Inflammatory macrophage (primary cell): ENCODE data around the gene TMEM184A.
"Not testable (repeated sequence)": the region's sequence is repeated elsewhere in the genome, so short reads cannot be mapped to it uniquely, and the experiment has no call there.

Experiments
- DNase-seq, 2 donors: peaks; one replicate each; pipeline ENCODE4 v3.0.0-alpha.2; 2020 to 2022

TMEM184A gene

GRCh38 chr7:1520539-1521234 lies 35.3 kb downstream of the TMEM184A start:
- DNase-seq, result peak; percentile 55 to 84

DNA sequence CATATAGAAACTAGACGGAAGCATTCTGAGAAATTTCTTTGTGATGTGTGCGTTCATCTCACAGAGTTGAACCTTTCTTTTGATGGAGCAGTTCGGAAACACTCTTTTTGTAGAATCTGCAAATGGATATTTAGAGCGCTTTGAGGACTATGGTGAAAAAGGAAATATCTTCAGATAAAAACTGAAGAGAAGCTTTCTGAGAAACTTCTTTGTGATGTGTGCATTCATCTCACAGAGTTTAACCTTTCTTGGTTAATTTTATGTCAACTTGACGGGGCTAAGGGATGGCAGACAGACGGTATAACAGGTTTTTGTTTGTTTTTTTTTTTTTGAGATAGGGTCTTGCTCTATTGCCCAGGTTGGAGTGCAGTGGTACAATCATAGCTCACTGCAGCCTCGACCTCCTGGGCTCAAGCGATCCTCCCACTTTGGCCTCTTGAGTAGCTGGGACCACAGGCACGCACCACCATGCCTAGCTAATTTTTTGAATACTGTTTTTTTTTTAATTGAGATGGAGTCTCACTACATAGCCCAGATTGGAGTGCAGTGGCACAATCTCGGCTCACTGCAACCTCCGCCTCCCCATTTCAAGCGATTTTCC lies 36.6 kb downstream of the TMEM184A start:
- not testable (repeated sequence) for DNase-seq

- DNase-seq, result no peak
These were observed 39.3 kb downstream of the TMEM184A start for GRCh38 chr7:1516586-1517251.

DNA sequence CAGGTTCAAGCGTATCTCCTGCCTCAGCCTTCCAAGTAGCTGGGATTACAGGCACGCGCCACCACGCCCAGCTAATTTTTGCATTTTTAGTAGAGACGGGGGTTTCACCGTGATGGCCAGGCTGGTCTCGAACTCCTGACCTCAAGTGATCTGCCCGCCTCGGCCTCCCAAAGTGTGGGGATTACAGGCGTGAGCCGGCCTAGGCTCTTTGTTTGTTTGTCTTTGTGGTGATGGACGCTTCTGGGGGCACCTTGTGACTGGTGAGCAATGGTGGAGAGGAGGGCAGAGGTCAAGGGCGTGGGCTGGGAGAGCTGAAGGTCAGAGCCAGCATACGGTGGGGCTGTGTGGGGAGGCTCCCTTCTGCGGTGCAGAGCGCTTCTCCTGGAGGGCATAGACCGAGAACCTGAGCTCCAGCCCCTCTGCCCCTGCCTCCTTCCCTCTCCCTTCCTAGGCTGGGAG lies 40.5 kb downstream of the TMEM184A start:
- not testable (repeated sequence) for DNase-seq

- peak in 1 of 2 donors; percentile 32 for DNase-seq
These were observed 41.0 kb downstream of the TMEM184A start for GRCh38 chr7:1514995-1515401.

DNA sequence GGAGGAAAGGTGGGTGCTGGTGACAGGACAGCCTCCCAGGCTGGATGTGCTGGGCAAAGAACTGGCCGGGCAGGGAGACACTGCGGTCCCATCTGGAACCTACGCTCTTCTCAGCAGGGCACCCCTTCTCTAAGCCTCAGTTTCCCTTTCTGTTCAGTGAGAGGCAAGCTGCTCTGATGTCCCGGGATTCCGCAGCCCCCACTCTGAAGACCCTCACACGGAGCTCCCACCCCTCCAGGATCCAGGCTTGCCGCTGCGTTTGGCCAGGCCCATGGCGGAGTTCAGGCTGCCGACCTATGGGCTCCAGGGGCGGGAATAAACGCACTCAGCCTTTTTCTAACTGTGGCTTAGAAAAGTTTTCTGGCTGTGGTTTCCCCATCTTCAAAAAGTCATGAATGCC lies 41.6 kb downstream of the TMEM184A start:
- no peak for DNase-seq

- peak; percentile 84 to 95 for DNase-seq
These were observed 42.3 kb downstream of the TMEM184A start for GRCh38 chr7:1513657-1514095.

GRCh38 chr7:1512781-1513656 lies 43.0 kb downstream of the TMEM184A start:
- peak; percentile 94 to 98 for DNase-seq

DNA sequence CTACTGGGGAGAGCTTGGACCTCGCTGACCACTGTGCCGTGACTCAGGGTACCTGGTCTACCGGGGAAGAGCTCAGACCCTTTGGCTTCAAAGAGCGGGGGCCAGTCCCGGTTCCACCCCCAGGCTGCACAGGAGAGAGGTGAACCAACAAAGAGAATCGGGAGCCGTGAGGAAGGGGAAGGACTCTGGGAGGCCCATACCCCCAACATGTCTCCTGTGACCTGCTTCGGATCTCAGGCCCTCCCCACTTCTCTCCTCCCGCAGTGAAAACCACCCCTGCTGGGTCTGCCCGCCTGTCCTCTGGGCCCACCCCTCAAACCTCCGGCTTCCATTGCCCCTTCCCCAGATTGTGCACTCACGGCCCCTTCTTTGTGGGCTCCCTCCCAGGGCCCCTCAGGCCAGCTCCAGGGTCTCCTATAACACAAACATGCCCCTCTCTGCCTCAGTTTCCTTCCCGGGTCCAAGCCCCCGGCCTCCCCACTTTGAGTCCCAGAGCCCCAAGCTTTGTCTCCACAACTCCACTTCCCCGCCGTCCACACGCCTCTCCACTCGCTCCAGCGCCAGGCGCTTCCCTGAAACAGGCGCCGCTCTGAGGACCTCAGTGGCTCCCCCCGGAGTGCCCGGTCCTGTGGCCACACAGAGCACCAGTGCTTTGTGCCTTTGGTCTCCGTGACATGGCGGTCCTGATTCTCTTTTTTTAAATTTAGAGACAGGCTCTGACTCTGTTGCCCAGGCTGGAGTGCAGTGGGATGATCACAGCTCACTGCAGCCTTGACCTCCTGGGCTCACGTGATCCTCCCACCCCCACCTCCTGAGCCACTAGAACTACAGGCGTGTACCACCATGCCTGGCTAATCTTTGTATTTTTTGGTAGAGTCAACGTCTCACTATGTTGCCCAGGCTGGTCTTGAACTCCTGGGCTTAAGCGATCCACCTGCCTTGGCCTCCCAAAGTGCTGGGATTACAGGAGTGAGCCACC lies 44.3 kb downstream of the TMEM184A start:
- no peak for DNase-seq

DNA sequence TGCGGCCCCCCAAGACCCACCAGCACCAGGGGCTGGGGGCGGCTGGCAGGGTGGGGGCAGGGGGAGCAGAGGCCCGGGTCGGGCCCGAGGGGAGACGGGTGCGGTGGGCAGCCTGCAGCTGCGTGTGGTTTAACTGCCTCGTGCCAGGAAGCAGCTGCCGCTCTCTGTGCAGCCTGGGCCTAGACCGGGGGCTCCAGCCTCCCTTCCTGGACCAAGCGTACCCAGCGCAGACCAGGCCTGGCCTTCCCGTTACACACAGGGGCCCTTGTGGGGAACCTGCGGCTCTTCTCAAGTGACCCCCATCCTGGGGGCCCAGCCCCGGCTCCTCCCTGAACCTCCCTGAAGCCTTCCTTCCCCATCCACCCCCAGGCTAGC lies 45.2 kb downstream of the TMEM184A start:
- no peak for DNase-seq

DNA sequence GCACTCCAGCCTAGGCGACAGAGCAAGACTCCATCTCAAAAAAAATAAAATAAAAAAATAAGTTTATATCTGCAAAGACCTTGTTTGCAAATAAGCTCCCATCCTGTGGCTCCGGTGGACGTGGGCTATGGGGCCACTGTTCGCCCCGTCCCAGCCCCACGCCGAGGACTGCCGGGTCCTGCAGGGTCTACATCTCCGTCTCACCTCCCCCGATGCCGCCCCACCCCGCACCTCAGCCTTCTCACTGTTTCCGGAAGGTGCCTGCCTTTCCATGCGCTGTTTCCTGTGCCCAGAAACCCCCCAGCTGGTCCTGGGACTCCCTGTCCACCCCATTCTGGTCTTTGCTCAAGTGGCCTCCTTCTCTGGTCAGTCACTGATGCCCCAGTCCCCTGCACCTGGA lies 46.8 kb downstream of the TMEM184A start:
- DNase-seq, result no peak

DNA sequence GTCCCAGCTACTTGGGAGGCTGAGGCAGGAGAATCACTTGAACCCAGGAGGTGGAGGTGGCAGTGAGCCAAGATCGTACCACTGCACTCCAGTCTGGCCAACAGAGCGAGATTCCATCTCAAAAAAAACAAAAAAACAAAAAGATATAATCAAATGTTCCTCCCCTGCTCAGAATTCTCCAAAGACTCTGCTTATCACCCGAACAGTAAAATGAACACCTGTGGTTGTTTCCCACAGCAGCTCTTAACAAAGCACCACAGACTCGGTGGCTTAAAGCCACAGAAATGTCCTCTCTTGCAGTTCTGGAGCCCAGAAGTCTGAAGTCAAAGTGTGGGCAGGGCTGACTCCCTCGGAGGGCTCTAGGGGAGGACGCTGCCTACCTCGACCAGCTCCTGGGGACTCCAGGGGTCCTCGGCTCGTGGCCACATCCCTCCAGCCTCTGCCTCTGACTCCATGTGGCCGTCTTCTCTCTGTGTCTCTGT lies 47.7 kb downstream of the TMEM184A start:
- DNase-seq, result no peak

DNA sequence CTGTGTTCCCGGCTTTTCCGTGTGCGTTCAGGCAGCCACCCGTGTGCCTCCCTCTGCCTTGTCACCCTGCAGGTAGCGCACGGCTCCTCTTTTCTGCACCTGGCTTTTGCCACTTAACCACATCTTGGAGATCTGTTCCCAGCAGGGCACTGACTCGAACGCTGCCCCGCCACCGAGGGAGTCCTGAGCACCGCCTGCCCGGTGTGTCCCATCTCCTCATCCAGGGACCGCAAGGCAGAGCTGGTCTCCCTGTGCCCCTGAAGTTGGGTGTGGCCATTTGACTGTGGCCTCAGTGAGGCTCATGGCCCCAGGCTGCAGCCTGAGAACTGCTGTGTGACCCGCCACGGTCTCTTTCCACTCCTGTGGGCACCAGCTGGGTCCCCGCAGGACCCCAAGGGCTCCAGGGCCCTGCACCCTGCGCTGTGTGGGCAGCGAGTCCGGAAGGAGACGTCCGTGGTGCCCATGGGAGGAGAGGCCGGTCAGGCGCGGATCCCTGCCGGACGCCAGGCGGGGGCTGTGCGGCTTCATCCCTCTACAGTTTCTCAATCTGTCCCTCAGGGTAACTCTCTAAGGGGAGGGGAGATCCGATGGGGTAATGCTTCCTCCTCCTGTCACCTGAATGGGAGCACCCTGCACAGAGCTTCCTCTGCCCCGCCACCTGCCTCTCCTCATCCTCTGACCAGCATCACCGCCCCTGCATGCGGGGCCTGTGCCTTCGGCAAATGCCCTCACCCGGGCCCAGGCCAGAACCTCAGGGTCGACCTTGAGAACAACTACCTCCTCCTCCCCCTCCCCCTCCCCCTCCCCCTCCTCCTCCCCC lies 50.1 kb downstream of the TMEM184A start:
- peak; percentile 46 to 74 for DNase-seq

GRCh38 chr7:1503816-1504775 lies 51.9 kb downstream of the TMEM184A start, which contains the start of gene INTS1:
TSS of gene INTS1 (minus strand) at chr7:1504389. CDS start at chr7:1503960, 429 bp downstream.
- peak; percentile 93 to 95 for DNase-seq

- no peak for DNase-seq
These were observed 52.6 kb downstream of the TMEM184A start for GRCh38 chr7:1503390-1503789.

- DNase-seq, result no peak
These were observed 53.2 kb downstream of the TMEM184A start for GRCh38 chr7:1502845-1503244.

- no peak for DNase-seq
These were observed 54.3 kb downstream of the TMEM184A start for GRCh38 chr7:1501487-1502270.
